A673 (cell line): ENCODE measurements around the gene TSPAN3. TPM values are rescaled to one million over a fixed set of nuclear protein-coding genes. Genes with fewer than 3 reads are reported as not detected.

Source experiments
- BruUV-seq: library from RNA; stranded (reverse); fragments of 400-500 nt; replicated peaks from 2 replicates; lab custom pipeline; 2021; lab: Mats Ljungman, UMichigan
- CTCF ChIA-PET: fragments of 300-600 bp; sonication (Branson Sonifier 250); formaldehyde crosslinking; loops from one replicate; lab custom pipeline; 2022; ENCODE audit warnings: antibody characterized with exemption; lab: Charles Lee
- POLR2A ChIA-PET: fragments of 300-600 bp; sonication (Branson Sonifier 250); formaldehyde crosslinking; loops from one replicate; lab custom pipeline; 2022; ENCODE audit warnings: antibody characterized with exemption; ENCODE audit not compliant: low non-redundant PET; lab: Charles Lee
- DNase-seq: peaks from one replicate; pipeline ENCODE4 v3.0.0-alpha.2; 2015; ENCODE audit warnings: low spot score
- H3K27ac ChIP-seq: fragments of 200-600 bp; sonication (generic); 2 replicates; pipeline ENCODE4 v1.5.1; 2016; ENCODE audit warnings: mixed run types, low read depth, mild to moderate bottlenecking, mixed read lengths, antibody characterized with exemption, low read length; ENCODE audit not compliant: poor library complexity, severe bottlenecking
- H3K27me3 ChIP-seq: fragments of 200-600 bp; sonication (generic); replicated peaks from 2 replicates; pipeline ENCODE4 v1.6.1; 2017; ENCODE audit warnings: mixed run types, low read depth, mild to moderate bottlenecking, mixed read lengths, antibody characterized with exemption, low read length; ENCODE audit not compliant: insufficient read depth, poor library complexity
- H3K36me3 ChIP-seq: fragments of 200-600 bp; sonication (generic); 2 replicates; pipeline ENCODE4 v1.6.1; 2016; ENCODE audit warnings: mixed run types, mild to moderate bottlenecking, mixed read lengths, antibody characterized with exemption, low read length; ENCODE audit not compliant: insufficient read depth, poor library complexity, severe bottlenecking
- H3K4me1 ChIP-seq: fragments of 200-600 bp; sonication (generic); 2 replicates; pipeline ENCODE4 v1.6.1; 2017; ENCODE audit warnings: mixed run types, mild to moderate bottlenecking, mixed read lengths, antibody characterized with exemption, low read length; ENCODE audit not compliant: insufficient read depth, poor library complexity, severe bottlenecking
- H3K4me3 ChIP-seq: fragments of 200-600 bp; sonication (generic); 2 replicates; pipeline ENCODE4 v1.5.1; 2016; ENCODE audit warnings: low read depth, mixed run types, mild to moderate bottlenecking, mixed read lengths, low read length; ENCODE audit not compliant: poor library complexity, severe bottlenecking
- H3K9me3 ChIP-seq: fragments of 200-600 bp; sonication (generic); 2 replicates; pipeline ENCODE4 v1.6.1; 2016; ENCODE audit warnings: mixed run types, low read depth, mild to moderate bottlenecking, mixed read lengths, antibody characterized with exemption, low read length; ENCODE audit not compliant: poor library complexity, severe bottlenecking
- CTCF ChIP-seq: fragments of 300-800, 200-600 bp; sonication (generic); conservative IDR thresholded peaks from 2 replicates; pipeline ENCODE4 v1.5.1; 2017; ENCODE audit warnings: low read depth, mild to moderate bottlenecking, antibody characterized with exemption, low read length, moderate library complexity, mixed read lengths
- EZH2 ChIP-seq: fragments of 200-600 bp; sonication (generic); IDR thresholded peaks from 2 replicates; pipeline ENCODE4 v1.6.1; 2017; ENCODE audit warnings: borderline replicate concordance, low read depth, mild to moderate bottlenecking, mixed read lengths, antibody characterized with exemption, low read length; ENCODE audit not compliant: poor library complexity, severe bottlenecking
- intact Hi-C: fragments of 100-400 bp; cut with micrococcal nuclease; formaldehyde crosslinking; loops from one replicate; pipeline ENCODE4 v1.10.0; 2022; ENCODE audit not compliant: unreplicated experiment
- total RNA-seq: library from RNA; stranded (reverse); gene quantifications from 2 replicates; pipeline ENCODE4 v1.2.3, GENCODE V29; 2021

The TSPAN3 gene
- total RNA-seq, 1 experiment from 2014 or later = 224 TPM

- Histone ChIP-seq H3K27ac (no peak overlapping the region), H3K9me3 (no peaks in the 10 kb centered on the region), H3K36me3 (no peaks in the 10 kb centered on the region), H3K4me1 (no peaks in the 10 kb centered on the region), H3K27me3 (no peaks in the 10 kb centered on the region), H3K4me3 (no peak overlapping the region)
- ChIA-PET CTCF (interaction anchor here (0.7 to 1.8 kb wide), 3 partner anchors 8 to 519 kb away, joined by 3 to 5 read pairs (median 3); no protein-coding TSS in a partner anchor), POLR2A (interaction anchor here (0.7 kb wide), 1 partner anchor 107 kb away, joined by 5 read pairs; no protein-coding TSS in a partner anchor)
- no TSS peak for BruUV-seq
- intact Hi-C loops = loop anchor here (5.0 kb wide), 2 partner anchors 473 to 518 kb away; no protein-coding TSS in a partner anchor
- TF ChIP-seq CTCF (peak; percentile 97), EZH2 (no peak)
- peak; percentile 73 for DNase-seq
These were observed 46.4 kb downstream of the TSPAN3 start for GRCh38 chr15:77024273-77025082.

GRCh38 chr15:77023576-77024272, 47.2 kb downstream of the TSPAN3 start:
- no peaks in the 10 kb centered on the region for H3K9me3 ChIP-seq
- POLR2A ChIA-PET = interaction anchor here (0.6 kb wide), 1 partner anchor 523 kb away, joined by 9 read pairs; no protein-coding TSS in a partner anchor
- no peak overlapping the region for H3K4me3 ChIP-seq
- no peak for DNase-seq
- H3K27ac ChIP-seq = no peak overlapping the region
- no TSS peak for BruUV-seq
- no peaks in the 10 kb centered on the region for H3K36me3 ChIP-seq
- intact Hi-C loops = loop anchor here (5.0 kb wide), 1 partner anchor 474 kb away; no protein-coding TSS in a partner anchor
- no peaks in the 10 kb centered on the region for H3K4me1 ChIP-seq
- no peak for TF ChIP-seq CTCF
- no peak for TF ChIP-seq EZH2
- H3K27me3 ChIP-seq = no peaks in the 10 kb centered on the region
- CTCF ChIA-PET = interaction anchor here (0.6 to 0.7 kb wide), 2 partner anchors 8 to 519 kb away, joined by 3 read pairs; no protein-coding TSS in a partner anchor

GRCh38 chr15:77022646-77023575, 48.0 kb downstream of the TSPAN3 start:
- no peak for TF ChIP-seq EZH2
- H3K4me1 ChIP-seq = no peaks in the 10 kb centered on the region
- DNase-seq = no peak
- H3K9me3 ChIP-seq = no peaks in the 10 kb centered on the region
- no peak overlapping the region for H3K4me3 ChIP-seq
- H3K27ac ChIP-seq = no peak overlapping the region
- no peaks in the 10 kb centered on the region for H3K27me3 ChIP-seq
- no peaks in the 10 kb centered on the region for H3K36me3 ChIP-seq
- POLR2A ChIA-PET = no interaction called here
- intact Hi-C loops = loop anchor here (5.0 kb wide), 1 partner anchor 474 kb away; no protein-coding TSS in a partner anchor
- CTCF ChIA-PET = interaction anchor here (0.6 kb wide), 1 partner anchor 520 kb away, joined by 3 read pairs; no protein-coding TSS in a partner anchor
- BruUV-seq = no TSS peak
